CD4-positive, alpha-beta T cell (primary cell): ENCODE results near the gene SCIMP. TPM values are rescaled to one million over a fixed set of nuclear protein-coding genes. Genes with fewer than 3 reads are reported as not detected.

Source experiments
- ATAC-seq: fragments of 200-7000 bp; cut with Tn5 transposase; one replicate; pipeline ENCODE4 v1.10.0; 2022; ENCODE audit warnings: mild to moderate bottlenecking; ENCODE audit not compliant: poor library complexity
- CTCF ChIA-PET: fragments of 350-600 bp; sonication (Branson Sonifier 250); formaldehyde crosslinking; loops from one replicate; lab custom pipeline; 2021; ENCODE audit warnings: antibody characterized with exemption, inconsistent platforms; lab: Charles Lee
- POLR2A ChIA-PET: fragments of 350-600 bp; sonication (Branson Sonifier 250); formaldehyde crosslinking; loops from one replicate; lab custom pipeline; 2021; ENCODE audit warnings: antibody characterized with exemption, inconsistent platforms; lab: Charles Lee
- DNase-seq, 14 experiments: peaks; one replicate each; pipeline ENCODE4 v3.0.0-alpha.2; 2013 to 2020; ENCODE audit warnings: mixed read lengths in 2 of 14
- H3K27ac ChIP-seq, 2 donors: one replicate each; pipeline versions ENCODE4 v1.5.1 to v1.7.0; 2013; ENCODE audit warnings: low read length in 2 of 2, low read depth in 1 of 2, mild to moderate bottlenecking in 1 of 2
- H3K27me3 ChIP-seq, 2 experiments: 1 replicate in 1 of 2; 2 replicates in 1 of 2; pipeline versions ENCODE4 v1.6.1 to v1.7.0; 2013; ENCODE audit warnings: low read length in 2 of 2, control low read depth in 1 of 2, mild to moderate bottlenecking in 1 of 2, moderate library complexity in 1 of 2; ENCODE audit not compliant: insufficient read depth in 2 of 2, control insufficient read depth in 1 of 2
- H3K36me3 ChIP-seq: one replicate; pipeline ENCODE4 v1.6.1; 2013; ENCODE audit warnings: low read length, control low read depth; ENCODE audit not compliant: insufficient read depth
- H3K4me1 ChIP-seq: one replicate; pipeline ENCODE4 v1.6.1; 2013; ENCODE audit warnings: low read length, control low read depth; ENCODE audit not compliant: insufficient read depth
- H3K4me3 ChIP-seq: one replicate; pipeline ENCODE4 v1.5.1; 2013; ENCODE audit warnings: mild to moderate bottlenecking, low read length, moderate library complexity
- H3K9me3 ChIP-seq, 2 experiments: 1 replicate in 1 of 2; 2 replicates in 1 of 2; pipeline versions ENCODE4 v1.6.1 to v1.7.0; 2013; ENCODE audit warnings: low read length in 2 of 2, mild to moderate bottlenecking in 2 of 2, control low read depth in 1 of 2, moderate library complexity in 1 of 2; ENCODE audit not compliant: control insufficient read depth in 1 of 2, insufficient read depth in 1 of 2
- H3K27ac Mint-ChIP-seq: one replicate; pipeline ENCODE4 v1.8.0; 2020; ENCODE audit warnings: mixed read lengths
- H3K27me3 Mint-ChIP-seq: one replicate; pipeline ENCODE4 v1.8.0; 2021; ENCODE audit warnings: mixed read lengths
- H3K36me3 Mint-ChIP-seq: one replicate; pipeline ENCODE4 v1.8.0; 2021; ENCODE audit warnings: low read depth, mixed read lengths
- H3K4me1 Mint-ChIP-seq: one replicate; pipeline ENCODE4 v1.8.0; 2021; ENCODE audit warnings: low read depth, mixed read lengths
- H3K4me3 Mint-ChIP-seq: one replicate; pipeline ENCODE4 v1.8.0; 2020; ENCODE audit warnings: mild to moderate bottlenecking, mixed read lengths
- H3K9me3 Mint-ChIP-seq: one replicate; pipeline ENCODE4 v1.8.0; 2020; ENCODE audit warnings: mixed read lengths
- intact Hi-C, 2 experiments: fragments of 100-400 bp; cut with DNase I in 1 of 2; cut with micrococcal nuclease in 1 of 2; formaldehyde crosslinking; loops; one replicate each; pipeline versions ENCODE4 v1.15.1 to v1.9.0; 2023 to 2025; cut with DNase I, micrococcal nuclease
- total RNA-seq, 174 experiments: library from RNA in 2 of 174; stranded (reverse) in 2 of 174; gene quantifications; one replicate each; pipeline ENCODE4 v1.2.3 and lab custom pipeline; 2021 to 2026
- TF ChIP-seq, protein P1 (sequence below): fragments of 200-600 bp; IDR thresholded peaks from one replicate; pipeline ENCODE4 v1.8.0; 2022; ENCODE audit warnings: antibody characterized with exemption, mild to moderate bottlenecking

SCIMP gene
- total RNA-seq, 2 experiments from 2014 or later = 0.31 to 0.47 TPM

DNA sequence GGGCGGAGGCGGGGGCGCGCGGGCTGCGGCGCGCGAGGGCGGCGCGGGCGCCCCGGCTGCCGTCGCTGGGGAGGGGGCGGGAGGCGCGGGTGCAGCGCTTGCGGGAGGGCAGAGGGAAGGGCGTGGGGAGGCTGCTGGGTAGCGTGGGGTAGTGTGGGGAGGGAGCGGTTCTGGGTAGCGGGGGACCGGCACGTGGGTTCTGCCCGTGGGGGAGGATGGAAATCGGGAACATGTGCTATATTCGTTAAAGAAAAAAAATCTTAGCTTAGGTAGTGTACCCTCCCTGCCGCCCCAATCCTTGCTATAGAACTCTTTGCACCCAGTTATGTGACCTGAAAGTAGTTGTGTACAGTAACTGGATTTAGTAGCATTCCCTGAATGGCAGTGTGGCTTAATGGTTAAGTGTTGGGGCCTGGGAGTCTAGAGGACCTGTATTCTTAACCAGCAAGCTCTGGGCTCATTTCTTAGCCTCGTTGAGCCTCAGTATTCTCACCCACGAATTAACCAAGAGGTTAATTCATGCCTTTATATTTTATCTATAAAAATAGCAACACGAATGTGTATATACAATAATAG is 48.1 kb upstream of the SCIMP start:
- peaks cover 44% of the 10 kb centered on the region for H3K4me1 Mint-ChIP-seq
- H3K27me3 Mint-ChIP-seq = no peaks in the 10 kb centered on the region
- H3K27ac ChIP-seq = no peak overlapping the region

DNA sequence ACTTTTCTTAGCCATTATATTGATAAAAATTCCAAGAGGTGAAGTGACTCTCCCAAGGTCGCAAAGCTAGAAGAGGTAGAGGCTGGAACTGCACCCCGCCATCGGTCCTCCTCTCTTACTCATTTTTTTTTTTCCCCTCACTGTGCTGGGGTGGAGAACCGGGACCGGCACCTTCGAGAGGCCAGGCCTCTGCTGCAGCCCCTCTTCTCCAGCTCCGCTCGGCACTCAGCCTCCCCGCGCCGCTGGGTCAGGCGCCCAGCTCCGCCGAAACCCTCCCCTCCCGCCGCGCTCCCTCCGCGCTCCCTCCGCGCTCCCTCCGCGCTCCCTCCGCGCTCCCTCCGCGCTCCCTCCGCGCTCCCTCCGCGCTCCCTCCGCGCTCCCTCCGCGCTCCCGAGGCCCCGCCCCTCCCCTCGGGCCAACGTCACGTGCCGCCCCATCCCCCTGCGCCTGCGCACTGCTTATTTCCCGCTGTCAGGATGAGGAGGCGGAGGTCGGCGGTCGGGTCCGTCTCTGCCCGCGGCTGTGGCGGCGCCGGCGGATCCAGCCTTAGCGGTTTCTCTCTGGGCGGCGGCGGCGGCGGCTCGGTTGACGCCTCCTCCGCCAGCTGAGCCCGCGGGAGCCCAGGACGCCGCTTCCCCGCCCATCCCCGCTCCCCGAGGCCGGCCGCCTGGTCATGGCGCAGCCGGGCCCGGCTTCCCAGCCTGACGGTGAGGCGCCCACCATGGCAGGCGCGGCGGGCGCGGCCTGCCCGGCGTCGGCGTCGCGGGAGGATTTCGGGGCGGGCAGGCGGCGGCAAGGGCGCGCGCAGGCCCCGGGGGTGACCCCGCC is 47.4 kb upstream of the SCIMP start, which contains the start of gene RABEP1:
Gene RABEP1 (plus strand): TSS at position 471 of the 828 bp plus-strand sequence. CDS start 203 bp downstream, at position 674.
- H3K4me1 Mint-ChIP-seq = peaks cover 40% of the 10 kb centered on the region
- intact Hi-C loops = loop anchor here (5.0 to 10.0 kb wide), 5 partner anchors 35 to 153 kb away; partner anchors contain the start of genes C1QBP (in 1 of the 2) and NUP88 (in 1 of the 2)
- Histone ChIP-seq H3K4me1 (peaks cover 26% of the 10 kb centered on the region), H3K27me3 (no peaks in the 10 kb centered on the region), H3K4me3 (peak within 1 kb of the TSS; percentile 76), H3K27ac (peak within 1 kb of the TSS in 1 of 2 donors; percentile 64), H3K9me3 (no peaks in the 10 kb centered on the region), H3K36me3 (peaks cover 2% of the 10 kb centered on the region)
- CTCF ChIA-PET = interaction anchor here (0.7 to 1.6 kb wide), 3 partner anchors 49 to 90 kb away, joined by 3 read pairs; partner anchors contain the start of gene ZNF594
- H3K27ac Mint-ChIP-seq = peak within 1 kb of the TSS; percentile 91
- TF ChIP-seq, protein P1, sequence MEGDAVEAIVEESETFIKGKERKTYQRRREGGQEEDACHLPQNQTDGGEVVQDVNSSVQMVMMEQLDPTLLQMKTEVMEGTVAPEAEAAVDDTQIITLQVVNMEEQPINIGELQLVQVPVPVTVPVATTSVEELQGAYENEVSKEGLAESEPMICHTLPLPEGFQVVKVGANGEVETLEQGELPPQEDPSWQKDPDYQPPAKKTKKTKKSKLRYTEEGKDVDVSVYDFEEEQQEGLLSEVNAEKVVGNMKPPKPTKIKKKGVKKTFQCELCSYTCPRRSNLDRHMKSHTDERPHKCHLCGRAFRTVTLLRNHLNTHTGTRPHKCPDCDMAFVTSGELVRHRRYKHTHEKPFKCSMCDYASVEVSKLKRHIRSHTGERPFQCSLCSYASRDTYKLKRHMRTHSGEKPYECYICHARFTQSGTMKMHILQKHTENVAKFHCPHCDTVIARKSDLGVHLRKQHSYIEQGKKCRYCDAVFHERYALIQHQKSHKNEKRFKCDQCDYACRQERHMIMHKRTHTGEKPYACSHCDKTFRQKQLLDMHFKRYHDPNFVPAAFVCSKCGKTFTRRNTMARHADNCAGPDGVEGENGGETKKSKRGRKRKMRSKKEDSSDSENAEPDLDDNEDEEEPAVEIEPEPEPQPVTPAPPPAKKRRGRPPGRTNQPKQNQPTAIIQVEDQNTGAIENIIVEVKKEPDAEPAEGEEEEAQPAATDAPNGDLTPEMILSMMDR = peak; percentile 43
- no peaks in the 10 kb centered on the region for H3K27me3 Mint-ChIP-seq
- peaks cover 26% of the 10 kb centered on the region for H3K36me3 Mint-ChIP-seq
- peak; percentile 80 for ATAC-seq
- DNase-seq = peak; percentile 89 to 97 (median 94)
- POLR2A ChIA-PET = interaction anchor here (0.7 to 3.6 kb wide), 9 partner anchors 9 to 138 kb away, joined by 3 to 20 read pairs (median 4); partner anchors contain the start of genes NUP88, RPAIN and ZNF594
- H3K9me3 Mint-ChIP-seq = no peaks in the 10 kb centered on the region
- H3K4me3 Mint-ChIP-seq = peak within 1 kb of the TSS; percentile 97

More for the DNA sequence above, 48.1 kb upstream of the SCIMP start:
- CTCF ChIA-PET = interaction anchor here (1.6 to 1.8 kb wide), 2 partner anchors 25 to 87 kb away, joined by 3 to 5 read pairs; no protein-coding TSS in a partner anchor
- TF ChIP-seq, protein P1 = no peak
- ATAC-seq = peak; percentile 59
- POLR2A ChIA-PET = interaction anchor here (0.7 to 3.6 kb wide), 6 partner anchors 13 to 203 kb away, joined by 3 to 20 read pairs (median 4); partner anchors contain the start of genes DERL2, MIS12 and ZNF594
- intact Hi-C loops = loop anchor here (5.0 to 10.0 kb wide), 5 partner anchors 35 to 152 kb away; partner anchors contain the start of genes C1QBP (in 1 of the 2) and NUP88 (in 1 of the 2)
- H3K36me3 Mint-ChIP-seq = peaks cover 28% of the 10 kb centered on the region
- H3K27ac Mint-ChIP-seq = peak overlapping the region; percentile 91
- H3K36me3 ChIP-seq = peaks cover 2% of the 10 kb centered on the region
- H3K4me3 Mint-ChIP-seq = peak overlapping the region; percentile 97
- H3K9me3 Mint-ChIP-seq = no peaks in the 10 kb centered on the region
- no peaks in the 10 kb centered on the region for H3K27me3 ChIP-seq
- H3K4me1 ChIP-seq = peaks cover 27% of the 10 kb centered on the region
- peak in 8 of 14 experiments; percentile 17 to 50 (median 32) for DNase-seq
- no peaks in the 10 kb centered on the region for H3K9me3 ChIP-seq
- peak overlapping the region; percentile 76 for H3K4me3 ChIP-seq

DNA sequence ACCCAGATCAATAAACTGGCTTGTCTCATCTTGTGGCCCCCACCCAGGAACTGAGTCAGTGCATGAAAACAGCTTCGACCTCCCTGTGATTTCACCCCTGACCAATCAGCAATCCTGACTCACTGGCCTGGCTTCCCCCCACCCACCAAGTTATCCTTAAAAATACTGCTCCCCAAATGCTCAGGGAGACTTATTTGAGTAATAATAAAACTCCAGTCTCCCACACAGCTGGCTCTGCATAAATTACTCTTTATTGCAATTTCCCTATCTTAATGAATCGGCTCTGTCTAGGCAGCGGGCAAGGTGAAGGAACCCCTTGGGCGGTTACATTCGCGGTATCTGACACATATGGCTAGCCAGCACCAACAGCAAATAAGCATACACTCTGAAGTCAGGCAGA is 37.7 kb upstream of the SCIMP start:
- Mint-ChIP-seq H3K27me3 (no peaks in the 10 kb centered on the region), H3K36me3 (no peaks in the 10 kb centered on the region), H3K27ac (no peak overlapping the region), H3K9me3 (no peaks in the 10 kb centered on the region), H3K4me3 (no peak overlapping the region), H3K4me1 (no peaks in the 10 kb centered on the region)
- no peak for DNase-seq
- H3K36me3 ChIP-seq = no peaks in the 10 kb centered on the region
- no peaks in the 10 kb centered on the region for H3K9me3 ChIP-seq
- H3K4me3 ChIP-seq = no peak overlapping the region
- ChIA-PET POLR2A (no interaction called here), CTCF (no interaction called here)
- intact Hi-C loops = no loop called here
- no peak for ATAC-seq
- H3K27ac ChIP-seq = no peak overlapping the region
- TF ChIP-seq, protein P1 = no peak
- H3K4me1 ChIP-seq = no peaks in the 10 kb centered on the region
- no peaks in the 10 kb centered on the region for H3K27me3 ChIP-seq
